SJCRH30 (cell line): Measurements from ENCODE around the gene FAM117B. TPM values are rescaled to one million over a fixed set of nuclear protein-coding genes. Genes with fewer than 3 reads are reported as not detected.

Experiments used
- DNase-seq, 2 experiments: peaks; one replicate each; pipeline ENCODE4 v3.0.0-alpha.2; 2015 to 2020
- H3K27ac ChIP-seq: fragments of 250-450 bp; sonication (Bioruptor Pico); 2 replicates; pipeline ENCODE4 v1.5.1; 2020; ENCODE audit warnings: mild to moderate bottlenecking, moderate library complexity
- H3K27me3 ChIP-seq: fragments of 250-450 bp; sonication (Bioruptor Pico); 2 replicates; pipeline ENCODE4 v1.5.1; 2020; ENCODE audit warnings: mild to moderate bottlenecking, moderate library complexity
- H3K36me3 ChIP-seq: fragments of 250-450 bp; sonication (Bioruptor Pico); 2 replicates; pipeline ENCODE4 v1.5.1; 2020; ENCODE audit warnings: mild to moderate bottlenecking, moderate library complexity
- H3K4me1 ChIP-seq: fragments of 250-450 bp; sonication (Bioruptor Pico); 2 replicates; pipeline ENCODE4 v1.5.1; 2020; ENCODE audit warnings: mild to moderate bottlenecking, moderate library complexity
- H3K4me3 ChIP-seq: fragments of 250-450 bp; sonication (Bioruptor Pico); 2 replicates; pipeline ENCODE4 v1.5.1; 2020; ENCODE audit warnings: mild to moderate bottlenecking, moderate library complexity
- H3K9me3 ChIP-seq: fragments of 250-450 bp; sonication (Bioruptor Pico); replicated peaks from 2 replicates; pipeline ENCODE4 v1.5.1; 2020; ENCODE audit warnings: mild to moderate bottlenecking, moderate library complexity
- total RNA-seq: library from RNA; depleted of rRNA; stranded (reverse); fragments of >200 nt; shearing (Covaris generic); gene quantifications from 2 replicates; pipeline ENCODE4 v1.2.3, GENCODE V29; 2014; rRNA removed

The FAM117B gene
- total RNA-seq, 1 experiment from 2014 or later, result 5.8 TPM

DNA sequence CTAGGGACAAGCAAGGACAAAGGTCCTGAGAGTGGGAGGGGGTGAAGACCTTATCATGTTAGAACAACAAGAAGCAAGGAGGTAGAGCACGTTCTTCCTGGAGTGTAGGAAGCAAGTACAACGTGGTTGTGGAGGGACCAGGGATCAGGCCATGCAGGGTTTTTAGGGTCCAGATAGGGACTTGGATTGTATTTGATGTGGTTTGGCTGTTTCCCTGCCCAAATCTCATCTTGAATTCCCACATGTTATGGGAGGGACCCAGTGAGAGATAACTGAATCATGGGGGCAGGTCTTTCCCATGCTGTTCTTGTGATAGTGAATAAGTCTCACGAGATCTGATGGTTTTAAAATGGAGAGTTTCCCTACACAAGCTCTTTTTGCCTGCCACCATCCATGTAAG lies 183.6 kb downstream of the FAM117B start:
- no peak overlapping the region for H3K27ac ChIP-seq
- no peaks in the 10 kb centered on the region for H3K36me3 ChIP-seq
- H3K4me3 ChIP-seq, result no peak overlapping the region
- H3K4me1 ChIP-seq, result peaks cover 6% of the 10 kb centered on the region; the same call in 1 of the 2 replicates
- DNase-seq, result no peak
- H3K27me3 ChIP-seq, result no peaks in the 10 kb centered on the region
- no peaks in the 10 kb centered on the region for H3K9me3 ChIP-seq

Other genes with a start within 250 kb of the FAM117B start
- 4.8 and 5.8 TPM in 2 replicates for gene ICA1L, start 236.8 kb downstream of the FAM117B start, total RNA-seq